PFSK-1 (cell line): ENCODE data around the gene RPA4.

Experiments used
- POLR2AphosphoS5 ChIP-seq: IDR thresholded peaks from 2 replicates; pipeline ENCODE4 v1.6.1; 2012; ENCODE audit warnings: low read depth, mild to moderate bottlenecking, control low read depth, low read length, moderate library complexity
- REST ChIP-seq, 2 experiments: IDR thresholded peaks; 2 replicates each; pipeline versions ENCODE4 v1.6.1 to v1.8.0; 2011 to 2012; ENCODE audit warnings: low read depth in 2 of 2, low read length in 2 of 2, control low read depth in 1 of 2, inconsistent platforms in 1 of 2, mild to moderate bottlenecking in 1 of 2, moderate library complexity in 1 of 2; ENCODE audit not compliant: insufficient read depth in 1 of 2
- SIN3A ChIP-seq: IDR thresholded peaks from 2 replicates; pipeline ENCODE4 v1.6.1; 2012; ENCODE audit warnings: mild to moderate bottlenecking, low read length, moderate library complexity, borderline replicate concordance; ENCODE audit not compliant: insufficient read depth
- TAF1 ChIP-seq: IDR thresholded peaks from 2 replicates; pipeline ENCODE4 v1.6.1; 2012; ENCODE audit warnings: low read length, control low read depth, borderline replicate concordance; ENCODE audit not compliant: insufficient read depth

GRCh38 chrX:96861218-96861617, 22.5 kb upstream of the RPA4 start:
- no peak for TF ChIP-seq SIN3A
- no peak for TF ChIP-seq POLR2AphosphoS5
- no peak for TF ChIP-seq TAF1
- TF ChIP-seq REST (IDR thresholded peaks at IDR 0.05; ENCODE audit: insufficient read depth in 1 of 2, low read depth in 2 of 2, low read length in 2 of 2): no peak
